ENCODE measurements around the gene CTNS.
"Not testable (repeated sequence)": the region's sequence is repeated elsewhere in the genome, so short reads cannot be mapped to it uniquely, and the experiment has no call there.

Gene CTNS

GRCh38 chr17:3692346-3692745 is 55.8 kb downstream of the CTNS start:
- DNase-seq: no peak
- Mint-ChIP-seq H3K27ac (no peak overlapping the region), H3K36me3 (peaks cover 10% of the 10 kb centered on the region), H3K4me3 (no peak overlapping the region), H3K9me3 (no peaks in the 10 kb centered on the region), H3K27me3 (no peaks in the 10 kb centered on the region), H3K4me1 (peaks cover 35% of the 10 kb centered on the region)
- CTCF ChIA-PET: interaction anchor here (1.3 to 2.7 kb wide), 3 partner anchors 9 to 154 kb away, joined by 3 to 7 read pairs (median 4); partner anchors contain the start of gene NCBP3

- Mint-ChIP-seq H3K4me3 (no peak overlapping the region), H3K4me1 (peaks cover 36% of the 10 kb centered on the region), H3K36me3 (peaks cover 10% of the 10 kb centered on the region), H3K27me3 (peaks cover 4% of the 10 kb centered on the region), H3K9me3 (no peaks in the 10 kb centered on the region), H3K27ac (no peak overlapping the region)
- CTCF ChIA-PET: interaction anchor here (2.7 kb wide), 1 partner anchor 10 kb away, joined by 7 read pairs; no protein-coding TSS in a partner anchor
- DNase-seq: no peak
These were observed 56.6 kb downstream of the CTNS start for GRCh38 chr17:3693141-3693540.

GRCh38 chr17:3693829-3694231 is 57.3 kb downstream of the CTNS start:
- H3K4me3 Mint-ChIP-seq: peak overlapping the region; percentile 81
- peak overlapping the region; percentile 55 for H3K27ac Mint-ChIP-seq
- DNase-seq: no peak
- peaks cover 10% of the 10 kb centered on the region for H3K36me3 Mint-ChIP-seq
- CTCF ChIA-PET: interaction anchor here (1.0 kb wide), 1 partner anchor 10 kb away, joined by 5 read pairs; no protein-coding TSS in a partner anchor
- peaks cover 36% of the 10 kb centered on the region for H3K4me1 Mint-ChIP-seq
- H3K27me3 Mint-ChIP-seq: peaks cover 4% of the 10 kb centered on the region
- H3K9me3 Mint-ChIP-seq: no peaks in the 10 kb centered on the region

GRCh38 chr17:3695129-3695722 is 58.7 kb downstream of the CTNS start:
- no peak overlapping the region for H3K27ac Mint-ChIP-seq

GRCh38 chr17:3695723-3696411 is 59.3 kb downstream of the CTNS start, which contains the start of gene P2RX5:
P2RX5 (minus strand) TSS chr17:3696155; CDS start chr17:3696005, 150 bp downstream.
- H3K4me3 Mint-ChIP-seq: peak within 1 kb of the TSS; percentile 88
- peak; percentile 62 for DNase-seq
- H3K27ac Mint-ChIP-seq: peak within 1 kb of the TSS; percentile 91
- H3K36me3 Mint-ChIP-seq: peaks cover 8% of the 10 kb centered on the region
- no peaks in the 10 kb centered on the region for H3K9me3 Mint-ChIP-seq
- peaks cover 34% of the 10 kb centered on the region for H3K4me1 Mint-ChIP-seq
- CTCF ChIA-PET: interaction anchor here (0.6 to 1.2 kb wide), 8 partner anchors 12 to 42 kb away, joined by 3 to 5 read pairs (median 3); partner anchors contain the start of gene HASPIN
- H3K27me3 Mint-ChIP-seq: peaks cover 4% of the 10 kb centered on the region

More at GRCh38 chr17:3695129-3695722, 58.7 kb downstream of the CTNS start:
- Mint-ChIP-seq H3K4me3 (peak overlapping the region; percentile 81), H3K4me1 (peaks cover 34% of the 10 kb centered on the region), H3K27me3 (peaks cover 4% of the 10 kb centered on the region), H3K36me3 (peaks cover 6% of the 10 kb centered on the region), H3K9me3 (no peaks in the 10 kb centered on the region)
- DNase-seq: no peak
- CTCF ChIA-PET: interaction anchor here (0.6 to 1.2 kb wide), 5 partner anchors 11 to 43 kb away, joined by 3 to 5 read pairs (median 3); partner anchors contain the start of gene HASPIN

- Mint-ChIP-seq H3K27ac (no peak overlapping the region), H3K27me3 (peaks cover 4% of the 10 kb centered on the region), H3K36me3 (peaks cover 7% of the 10 kb centered on the region), H3K4me3 (no peak overlapping the region), H3K4me1 (peaks cover 33% of the 10 kb centered on the region), H3K9me3 (no peaks in the 10 kb centered on the region)
- CTCF ChIA-PET: interaction anchor here (1.1 kb wide), 1 partner anchor 26 kb away, joined by 3 read pairs; no protein-coding TSS in a partner anchor
- no peak for DNase-seq
These were observed 60.5 kb downstream of the CTNS start for GRCh38 chr17:3697103-3697476.

- no peak overlapping the region for H3K27ac Mint-ChIP-seq
These were observed 61.6 kb downstream of the CTNS start for GRCh38 chr17:3698139-3698538.

GRCh38 chr17:3699951-3700350 is 63.4 kb downstream of the CTNS start:
- Mint-ChIP-seq H3K4me1 (peaks cover 17% of the 10 kb centered on the region), H3K9me3 (peaks cover 6% of the 10 kb centered on the region), H3K4me3 (no peak overlapping the region), H3K27ac (no peak overlapping the region), H3K27me3 (peaks cover 4% of the 10 kb centered on the region), H3K36me3 (peaks cover 10% of the 10 kb centered on the region)
- DNase-seq: no peak
- CTCF ChIA-PET: no interaction called here

More at GRCh38 chr17:3698139-3698538, 61.6 kb downstream of the CTNS start:
- Mint-ChIP-seq H3K27me3 (peaks cover 4% of the 10 kb centered on the region), H3K36me3 (peaks cover 12% of the 10 kb centered on the region), H3K4me1 (peaks cover 31% of the 10 kb centered on the region), H3K9me3 (peaks cover 6% of the 10 kb centered on the region), H3K4me3 (no peak overlapping the region)
- DNase-seq: no peak
- CTCF ChIA-PET: no interaction called here

- H3K27me3 Mint-ChIP-seq, H3K9me3 Mint-ChIP-seq, H3K36me3 Mint-ChIP-seq, H3K4me1 Mint-ChIP-seq, H3K27ac Mint-ChIP-seq, DNase-seq, H3K4me3 Mint-ChIP-seq: not testable (repeated sequence)
- CTCF ChIA-PET: interaction anchor here (1.0 kb wide), 1 partner anchor 161 kb away, joined by 4 read pairs; no protein-coding TSS in a partner anchor
These were observed 65.5 kb downstream of the CTNS start for GRCh38 chr17:3702041-3702539.

- no peaks in the 10 kb centered on the region for H3K27me3 Mint-ChIP-seq
- peaks cover 15% of the 10 kb centered on the region for H3K36me3 Mint-ChIP-seq
- H3K4me3 Mint-ChIP-seq: no peak overlapping the region
- CTCF ChIA-PET: no interaction called here
- peaks cover 22% of the 10 kb centered on the region for H3K4me1 Mint-ChIP-seq
- H3K27ac Mint-ChIP-seq: no peak overlapping the region
- DNase-seq: no peak
- peaks cover 6% of the 10 kb centered on the region for H3K9me3 Mint-ChIP-seq
These were observed 68.6 kb downstream of the CTNS start for GRCh38 chr17:3704931-3705717.

- not testable (repeated sequence) for DNase-seq, H3K27ac Mint-ChIP-seq, H3K9me3 Mint-ChIP-seq, H3K27me3 Mint-ChIP-seq, H3K4me3 Mint-ChIP-seq
- peaks cover 16% of the 10 kb centered on the region for H3K36me3 Mint-ChIP-seq
- H3K4me1 Mint-ChIP-seq: peaks cover 25% of the 10 kb centered on the region
- CTCF ChIA-PET: interaction anchor here (1.0 kb wide), 1 partner anchor 31 kb away, joined by 3 read pairs; no protein-coding TSS in a partner anchor
These were observed 69.1 kb downstream of the CTNS start for GRCh38 chr17:3705718-3705984.

- no peaks in the 10 kb centered on the region for H3K9me3 Mint-ChIP-seq
- peak overlapping the region; percentile 42 for H3K27ac Mint-ChIP-seq
- CTCF ChIA-PET: interaction anchor here (1.0 to 1.4 kb wide), 2 partner anchors 12 to 26 kb away, joined by 3 read pairs; partner anchors contain the start of gene P2RX5
- no peak for DNase-seq
- no peaks in the 10 kb centered on the region for H3K27me3 Mint-ChIP-seq
- peaks cover 24% of the 10 kb centered on the region for H3K36me3 Mint-ChIP-seq
- H3K4me1 Mint-ChIP-seq: peaks cover 50% of the 10 kb centered on the region
- no peak overlapping the region for H3K4me3 Mint-ChIP-seq
These were observed 71.8 kb downstream of the CTNS start for GRCh38 chr17:3708366-3708765.

GRCh38 chr17:3710951-3711383 is 74.4 kb downstream of the CTNS start:
- Mint-ChIP-seq H3K36me3 (peaks cover 36% of the 10 kb centered on the region), H3K4me1 (peaks cover 53% of the 10 kb centered on the region), H3K27ac (peak overlapping the region; percentile 93), H3K27me3 (no peaks in the 10 kb centered on the region), H3K9me3 (no peaks in the 10 kb centered on the region), H3K4me3 (peak overlapping the region; percentile 10)
- peak; percentile 84 for DNase-seq
- CTCF ChIA-PET: interaction anchor here (0.7 to 2.1 kb wide), 6 partner anchors 13 to 30 kb away, joined by 3 to 11 read pairs (median 4); partner anchors contain the start of gene HASPIN
